ENCODE measurements around the gene LCORL. TPM values are rescaled to one million over a fixed set of nuclear protein-coding genes. Genes with fewer than 3 reads are reported as not detected.

Gene LCORL
- total and polyA plus RNA-seq, 11 donors = 1.3 to 12.1 (median 5.8) TPM

GRCh38 chr4:18033111-18034085, 11.8 kb upstream of the LCORL start:
- Histone ChIP-seq H3K27ac (no peak overlapping the region), H3K9me3 (no peaks in the 10 kb centered on the region), H3K36me3 (no peaks in the 10 kb centered on the region), H3K4me3 (no peak overlapping the region), H3K27me3 (no peaks in the 10 kb centered on the region), H3K4me1 (no peaks in the 10 kb centered on the region)
- TF ChIP-seq CTCF (IDR thresholded peaks at IDR 0.05) (no peak), POLR2A (IDR thresholded peaks at IDR 0.05) (no peak)
- 83 to 87% (median 85%) methylated on average over 2 of the region's 2 CpGs for WGBS, 4 donors
- DNase-seq = no peak
- ATAC-seq = no peak
- intact Hi-C loops (cut with DNase I) = no loop called here

GRCh38 chr4:18025288-18025687, 3.7 kb upstream of the LCORL start:
- no peak overlapping the region for H3K4me3 ChIP-seq
- no peak overlapping the region for H3K27ac ChIP-seq
- intact Hi-C loops (cut with DNase I) = loop anchor here in 1 of 10 donors (10.0 kb wide), 1 partner anchor 210 kb away; the partner anchor contains the start of genes DCAF16 and NCAPG
- H3K27me3 ChIP-seq = no peaks in the 10 kb centered on the region
- H3K9me3 ChIP-seq = no peaks in the 10 kb centered on the region
- no peak for DNase-seq
- H3K36me3 ChIP-seq = no peaks in the 10 kb centered on the region
- peaks cover 0 to 20% (median 0%) of the 10 kb centered on the region in 12 donors for H3K4me1 ChIP-seq
- WGBS, 4 donors = 84 to 92% (median 86%) methylated on average over 2 of the region's 2 CpGs
- no peak for TF ChIP-seq CTCF (IDR thresholded peaks at IDR 0.05)
- no peak for ATAC-seq

- Histone ChIP-seq H3K4me3 (peak overlapping the region; percentile 58 to 97 (median 90)), H3K27ac (peak overlapping the region; percentile 85 to 97 (median 95)), H3K27me3 (no peaks in the 10 kb centered on the region), H3K4me1 (peaks cover 0 to 31% (median 9%) of the 10 kb centered on the region in 12 donors), H3K36me3 (no peaks in the 10 kb centered on the region), H3K9me3 (no peaks in the 10 kb centered on the region)
- ATAC-seq (no peak), DNase-seq (no peak)
- TF ChIP-seq CTCF (IDR thresholded peaks at IDR 0.05) (no peak), POLR2A (IDR thresholded peaks at IDR 0.05) (no peak)
- intact Hi-C loops (cut with DNase I) = loop anchor here in 8 of 10 donors (2.0 to 10.0 kb wide), 4 partner anchors 208 to 215 kb away; partner anchors contain the start of genes DCAF16 (in 7 of the 8) and NCAPG (in 7 of the 8)
- WGBS, 4 donors = 1 to 2% (median 1%) methylated on average over 20 of the region's 20 CpGs
Measured at GRCh38 chr4:18022572-18023050, 1.1 kb upstream of the LCORL start.

- no peaks in the 10 kb centered on the region for H3K36me3 ChIP-seq
- no peak for DNase-seq
- 0 to 1% (median 1%) methylated on average over 21 to 34 of the region's 34 CpGs; no CpG with 5 or more reads in 1 of the 4 donors for WGBS, 4 donors
- H3K9me3 ChIP-seq = no peaks in the 10 kb centered on the region
- peak in 1 of 4 donors; percentile 20 for ATAC-seq
- no peaks in the 10 kb centered on the region for H3K27me3 ChIP-seq
- peak overlapping the region; percentile 85 to 97 (median 95) for H3K27ac ChIP-seq
- intact Hi-C loops (cut with DNase I) = loop anchor here in 8 of 10 donors (1.0 to 10.0 kb wide), 4 partner anchors 207 to 214 kb away; partner anchors contain the start of genes DCAF16 (in 7 of the 8) and NCAPG (in 7 of the 8)
- H3K4me3 ChIP-seq = peak overlapping the region; percentile 58 to 97 (median 90)
- TF ChIP-seq CTCF (IDR thresholded peaks at IDR 0.05) (no peak), POLR2A (IDR thresholded peaks at IDR 0.05) (peak; percentile 16 to 83)
- peaks cover 0 to 31% (median 9%) of the 10 kb centered on the region in 12 donors for H3K4me1 ChIP-seq
Measured at GRCh38 chr4:18021470-18021719, 160 bp downstream of the LCORL start.

All from heart left ventricle (tissue), 16 donors.